ENCODE results near the gene MBP. TPM values are rescaled to one million over a fixed set of nuclear protein-coding genes. Genes with fewer than 3 reads are reported as not detected.

Gene MBP
- total and polyA plus RNA-seq, 10 of the 15 experiments (the other 5 are each of a cell fraction or from before 2014, with no cell fraction given) = 12.2 to 67.8 (median 42.1) TPM

DNA sequence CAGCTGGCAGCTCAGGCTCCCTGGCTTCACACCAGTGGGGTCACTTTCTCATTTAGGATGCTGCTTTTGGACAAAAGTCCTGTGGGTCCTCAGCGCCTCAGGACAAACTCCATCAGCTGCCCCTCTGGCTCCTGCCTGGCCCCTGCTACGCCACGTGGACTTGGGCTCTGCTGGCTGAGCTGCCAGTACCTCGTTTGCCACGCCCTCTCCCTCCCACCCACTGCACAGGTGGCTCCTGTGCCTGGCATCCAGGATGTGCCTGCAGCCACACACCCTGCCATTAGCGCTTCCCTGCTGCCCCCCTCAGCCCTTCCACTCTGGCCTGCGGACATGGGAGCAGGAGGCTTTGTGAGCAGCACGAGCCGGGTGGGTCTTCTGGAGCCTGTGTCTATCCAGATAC is 191.3 kb downstream of the MBP start (continued):
- TF ChIP-seq TCF3 (IDR thresholded peaks at IDR 0.05; ENCODE audit: borderline replicate concordance, insufficient read depth, low read depth, low read length) (no peak), SPI1 (IDR thresholded peaks at IDR 0.05; ENCODE audit: borderline replicate concordance, insufficient read depth, low read depth, low read length) (no peak), SMC3 (IDR thresholded peaks at IDR 0.05; ENCODE audit: borderline replicate concordance, low read length) (no peak), RBBP5 (conservative IDR thresholded peaks at IDR 0.05) (no peak), TCF7 (IDR thresholded peaks at IDR 0.05; ENCODE audit: borderline replicate concordance) (no peak)
- TF ChIP-seq, protein P1, sequence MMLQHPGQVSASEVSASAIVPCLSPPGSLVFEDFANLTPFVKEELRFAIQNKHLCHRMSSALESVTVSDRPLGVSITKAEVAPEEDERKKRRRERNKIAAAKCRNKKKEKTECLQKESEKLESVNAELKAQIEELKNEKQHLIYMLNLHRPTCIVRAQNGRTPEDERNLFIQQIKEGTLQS (IDR thresholded peaks at IDR 0.05; ENCODE audit: borderline replicate concordance, extremely low read depth, low read depth, low read length) = no peak

DNA sequence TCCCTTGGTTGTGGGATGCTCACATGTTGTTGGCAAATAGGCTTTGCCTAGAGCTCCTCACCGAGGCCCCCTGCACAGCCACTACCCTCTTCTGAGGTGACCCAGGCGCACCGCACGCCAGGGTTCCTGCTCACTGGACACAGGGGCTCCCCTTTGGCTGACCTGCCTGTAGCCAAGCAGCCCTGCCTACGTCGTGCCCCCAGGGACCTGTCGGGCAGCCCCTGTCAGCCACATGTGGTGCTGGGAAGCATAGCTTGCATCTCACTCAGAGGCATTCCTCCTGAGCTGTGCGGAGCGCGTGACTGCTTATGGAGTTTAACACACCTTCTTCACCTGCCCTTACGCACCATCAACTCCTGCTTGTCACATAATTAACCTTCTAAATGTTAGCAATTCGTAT is 194.0 kb downstream of the MBP start:
- Histone ChIP-seq H3K9ac (ENCODE audit: control insufficient read depth, insufficient read depth, low read length) (no peak overlapping the region), H3K36me3 (ENCODE audit: control insufficient read depth in 2 of 2, insufficient read depth in 2 of 2, low read length in 1 of 2) (peaks cover 4 to 7% of the 10 kb centered on the region in 2 experiments; a peak in 3 of 4 replicates), H3K4me3 (no peak overlapping the region), H2AFZ (ENCODE audit: control insufficient read depth, low read depth, low read length) (no peak overlapping the region), H3K9me3 (replicated peaks; ENCODE audit: control insufficient read depth, insufficient read depth, low read length) (no peaks in the 10 kb centered on the region), H3K79me2 (ENCODE audit: control insufficient read depth, insufficient read depth, low read length) (no peaks in the 10 kb centered on the region), H3K4me2 (ENCODE audit: control insufficient read depth, insufficient read depth) (no peak overlapping the region), H3K27me3 (replicated peaks in 1 of 2; ENCODE audit: control insufficient read depth in 2 of 2, insufficient read depth in 2 of 2, low read length in 1 of 2) (no peaks in the 10 kb centered on the region), H4K20me1 (ENCODE audit: control insufficient read depth, insufficient read depth) (no peaks in the 10 kb centered on the region), H3K27ac (ENCODE audit: control insufficient read depth, insufficient read depth) (no peak overlapping the region), H3K4me1 (ENCODE audit: control insufficient read depth, insufficient read depth, low read length) (no peaks in the 10 kb centered on the region)
- FAIRE-seq (no peak), DNase-seq (ENCODE audit: low read depth, low spot score) (no peak), ATAC-seq (no peak)
- WGBS (ENCODE audit: insufficient coverage, insufficient replicate concordance, low lambda C conversion rate, missing lambda C conversion rate) = 56% methylated on average over 12 of the region's 12 CpGs
- POLR2A ChIA-PET = no interaction called here
- CTCF ChIA-PET = interaction anchor here (1.0 to 9.3 kb wide), 3 partner anchors 44 to 136 kb away, joined by 3 to 62 read pairs (median 8); no protein-coding TSS in a partner anchor
- SMC1A ChIA-PET (ENCODE audit: uncharacterized antibody, unreplicated experiment) = interaction anchor here (1.0 to 2.0 kb wide), 2 partner anchors 25 to 136 kb away, joined by 4 to 5 read pairs; no protein-coding TSS in a partner anchor
- in situ Hi-C loops (cut with MboI) = no loop called here
- intact Hi-C loops (cut with micrococcal nuclease; ENCODE audit: unreplicated experiment) = no loop called here
- no TSS peak for BruUV-seq (replicated peaks)
- RAD21 ChIA-PET (ENCODE audit: unreplicated experiment) = interaction anchor here (1.0 kb wide), 1 partner anchor 44 kb away, joined by 4 read pairs; no protein-coding TSS in a partner anchor
- no peak for TF ChIP-seq JUNB (IDR thresholded peaks at IDR 0.05)
- TF ChIP-seq FOXK2 (IDR thresholded peaks at IDR 0.05) = no peak
- TF ChIP-seq RB1 (IDR thresholded peaks at IDR 0.05; ENCODE audit: borderline replicate concordance) = no peak
- TF ChIP-seq SIX5 (IDR thresholded peaks at IDR 0.05; ENCODE audit: low read depth, low read length, severe bottlenecking) = no peak
- no peak for TF ChIP-seq IKZF2 (IDR thresholded peaks at IDR 0.05)
- TF ChIP-seq, protein P2, sequence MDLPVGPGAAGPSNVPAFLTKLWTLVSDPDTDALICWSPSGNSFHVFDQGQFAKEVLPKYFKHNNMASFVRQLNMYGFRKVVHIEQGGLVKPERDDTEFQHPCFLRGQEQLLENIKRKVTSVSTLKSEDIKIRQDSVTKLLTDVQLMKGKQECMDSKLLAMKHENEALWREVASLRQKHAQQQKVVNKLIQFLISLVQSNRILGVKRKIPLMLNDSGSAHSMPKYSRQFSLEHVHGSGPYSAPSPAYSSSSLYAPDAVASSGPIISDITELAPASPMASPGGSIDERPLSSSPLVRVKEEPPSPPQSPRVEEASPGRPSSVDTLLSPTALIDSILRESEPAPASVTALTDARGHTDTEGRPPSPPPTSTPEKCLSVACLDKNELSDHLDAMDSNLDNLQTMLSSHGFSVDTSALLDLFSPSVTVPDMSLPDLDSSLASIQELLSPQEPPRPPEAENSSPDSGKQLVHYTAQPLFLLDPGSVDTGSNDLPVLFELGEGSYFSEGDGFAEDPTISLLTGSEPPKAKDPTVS (IDR thresholded peaks at IDR 0.05; ENCODE audit: low read depth, low read length) = no peak
- no peak for TF ChIP-seq YBX1 (IDR thresholded peaks at IDR 0.05)
- no peak for TF ChIP-seq PAX5 (IDR thresholded peaks at IDR 0.05; ENCODE audit: borderline replicate concordance, low read depth, low read length)
- no peak for TF ChIP-seq STAT3 (IDR thresholded peaks at IDR 0.05; ENCODE audit: low read depth, low read length)
- TF ChIP-seq, protein P3, sequence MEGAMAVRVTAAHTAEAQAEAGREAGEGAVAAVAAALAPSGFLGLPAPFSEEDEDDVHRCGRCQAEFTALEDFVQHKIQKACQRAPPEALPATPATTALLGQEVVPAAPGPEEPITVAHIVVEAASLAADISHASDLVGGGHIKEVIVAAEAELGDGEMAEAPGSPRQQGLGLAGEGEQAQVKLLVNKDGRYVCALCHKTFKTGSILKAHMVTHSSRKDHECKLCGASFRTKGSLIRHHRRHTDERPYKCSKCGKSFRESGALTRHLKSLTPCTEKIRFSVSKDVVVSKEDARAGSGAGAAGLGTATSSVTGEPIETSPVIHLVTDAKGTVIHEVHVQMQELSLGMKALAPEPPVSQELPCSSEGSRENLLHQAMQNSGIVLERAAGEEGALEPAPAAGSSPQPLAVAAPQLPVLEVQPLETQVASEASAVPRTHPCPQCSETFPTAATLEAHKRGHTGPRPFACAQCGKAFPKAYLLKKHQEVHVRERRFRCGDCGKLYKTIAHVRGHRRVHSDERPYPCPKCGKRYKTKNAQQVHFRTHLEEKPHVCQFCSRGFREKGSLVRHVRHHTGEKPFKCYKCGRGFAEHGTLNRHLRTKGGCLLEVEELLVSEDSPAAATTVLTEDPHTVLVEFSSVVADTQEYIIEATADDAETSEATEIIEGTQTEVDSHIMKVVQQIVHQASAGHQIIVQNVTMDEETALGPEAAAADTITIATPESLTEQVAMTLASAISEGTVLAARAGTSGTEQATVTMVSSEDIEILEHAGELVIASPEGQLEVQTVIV (IDR thresholded peaks at IDR 0.05; ENCODE audit: borderline replicate concordance, partially characterized antibody) = no peak
- no peak for TF ChIP-seq SMC3 (IDR thresholded peaks at IDR 0.05; ENCODE audit: borderline replicate concordance, low read length)
- no peak for TF ChIP-seq TAF1 (IDR thresholded peaks at IDR 0.05; ENCODE audit: borderline replicate concordance, low read depth, low read length)

All from GM12878 (cell line).